Panc1 (cell line): ENCODE results near the gene KLF16. TPM values are rescaled to one million over a fixed set of nuclear protein-coding genes. Genes with fewer than 3 reads are reported as not detected.

Experiments
- ATAC-seq: fragments of 200-7000 bp; cut with Tn5 transposase; 2 replicates; pipeline ENCODE4 v1.9.1; 2020; ENCODE audit warnings: mild to moderate bottlenecking, moderate library complexity
- BruUV-seq: library from RNA; stranded (reverse); fragments of 400-500 nt; replicated peaks from 2 replicates; lab custom pipeline; 2021; lab: Mats Ljungman, UMichigan
- CTCF ChIA-PET: fragments of 300-600 bp; sonication (Branson Sonifier 250); formaldehyde crosslinking; loops from one replicate; lab custom pipeline; 2022; ENCODE audit warnings: antibody characterized with exemption; lab: Charles Lee
- POLR2A ChIA-PET: fragments of 300-600 bp; sonication (Branson Sonifier 250); formaldehyde crosslinking; loops from one replicate; lab custom pipeline; 2022; ENCODE audit warnings: antibody characterized with exemption; lab: Charles Lee
- DNase-seq: peaks from one replicate; pipeline ENCODE4 v3.0.0-alpha.2; 2010; ENCODE audit warnings: low read depth, low spot score
- H3K27ac ChIP-seq: 2 replicates; pipeline ENCODE4 v1.5.1; 2011; ENCODE audit warnings: mild to moderate bottlenecking, low read length, inconsistent platforms
- H3K27me3 ChIP-seq: fragments of 200-500 bp; sonication (Bioruptor generic); 2 replicates; pipeline ENCODE4 v1.6.0; 2014; ENCODE audit warnings: low read length, inconsistent platforms; ENCODE audit not compliant: control insufficient read depth, insufficient read depth
- H3K36me3 ChIP-seq: fragments of 200-500 bp; sonication (Bioruptor generic); 2 replicates; pipeline ENCODE4 v1.5.1; 2014; ENCODE audit warnings: inconsistent platforms, mild to moderate bottlenecking, low read length, moderate library complexity; ENCODE audit not compliant: control insufficient read depth, insufficient read depth
- H3K4me1 ChIP-seq: 2 replicates; pipeline ENCODE4 v1.5.1; 2011; ENCODE audit warnings: inconsistent platforms, mild to moderate bottlenecking, low read length, moderate library complexity; ENCODE audit not compliant: control insufficient read depth, insufficient read depth
- H3K4me3 ChIP-seq, 2 experiments: 2 replicates each; pipeline ENCODE4 v1.5.1; 2011 to 2012; ENCODE audit warnings: low read depth in 2 of 2, low read length in 2 of 2, mild to moderate bottlenecking in 2 of 2, inconsistent platforms in 1 of 2, moderate library complexity in 1 of 2
- H3K9me3 ChIP-seq: fragments of 200-500 bp; sonication (Bioruptor generic); 2 replicates; pipeline ENCODE4 v1.5.1; 2014; ENCODE audit warnings: low read depth, mild to moderate bottlenecking, inconsistent platforms, low read length, moderate library complexity; ENCODE audit not compliant: control insufficient read depth, insufficient read depth
- POLR2AphosphoS5 ChIP-seq: IDR thresholded peaks from 2 replicates; pipeline ENCODE4 v1.6.1; 2012; ENCODE audit warnings: mild to moderate bottlenecking, low read depth, low read length, moderate library complexity
- REST ChIP-seq, 2 experiments: IDR thresholded peaks; 2 replicates each; pipeline ENCODE4 v1.6.1; 2011 to 2012; ENCODE audit warnings: low read depth in 2 of 2, control low read depth in 1 of 2, low read length in 1 of 2, mild to moderate bottlenecking in 1 of 2, moderate library complexity in 1 of 2; ENCODE audit not compliant: insufficient read depth in 1 of 2
- SIN3A ChIP-seq: IDR thresholded peaks from 2 replicates; pipeline ENCODE4 v1.6.1; 2012; ENCODE audit warnings: low read depth, mild to moderate bottlenecking, low read length, moderate library complexity, borderline replicate concordance; ENCODE audit not compliant: insufficient read depth
- TCF7L2 ChIP-seq: IDR thresholded peaks from 2 replicates; pipeline ENCODE4 v1.6.1; 2011; ENCODE audit warnings: mild to moderate bottlenecking, low read depth, low read length, inconsistent platforms
- in situ Hi-C: cut with HindIII; loops from 2 replicates; pipeline ENCODE4 v1.10.0; 2016; ENCODE audit warnings: low sequenced_read_pairs, low pct_unique_long_range_greater_than_20kb
- intact Hi-C: fragments of 100-400 bp; cut with micrococcal nuclease; formaldehyde crosslinking; loops from one replicate; pipeline ENCODE4 v1.10.0; 2022; ENCODE audit not compliant: unreplicated experiment
- total RNA-seq: library from RNA; stranded (reverse); gene quantifications from one replicate; pipeline ENCODE4 v1.2.1, GENCODE V29; 2021; ENCODE audit not compliant: unreplicated experiment
- TF ChIP-seq, protein P1 (sequence below): fragments of 450-650 bp; IDR thresholded peaks from 2 replicates; pipeline ENCODE4 v1.5.1; 2017; ENCODE audit warnings: mild to moderate bottlenecking

The KLF16 gene
- total RNA-seq, 1 experiment from 2014 or later: 79.3 TPM

DNA sequence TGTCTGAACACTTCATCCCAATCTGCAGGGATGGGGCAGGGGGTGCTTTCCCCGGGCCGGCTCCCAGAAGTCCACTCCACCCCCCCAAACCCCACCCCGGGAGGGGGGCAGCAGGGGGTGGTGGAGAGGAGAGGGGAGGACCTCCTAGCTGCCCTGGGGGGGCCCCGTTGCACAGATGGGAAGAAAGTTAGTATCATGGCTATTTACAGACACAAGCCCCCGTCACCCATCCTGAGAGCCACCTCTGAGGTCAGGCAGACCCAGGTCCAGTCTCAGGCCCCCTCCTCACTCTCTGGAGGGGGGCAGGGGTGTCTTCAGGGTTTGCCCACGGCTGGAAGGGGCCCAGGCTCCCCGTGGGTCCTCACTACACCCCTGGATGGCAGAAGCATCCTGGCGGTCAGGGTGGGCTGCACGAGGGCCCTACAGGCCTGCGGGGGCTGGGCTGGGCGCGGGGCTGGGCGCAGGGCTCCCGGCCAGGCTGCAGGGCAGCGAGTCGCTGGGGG, 9.3 kb downstream of the KLF16 start:
- ATAC-seq: no peak
- DNase-seq: no peak
- Histone ChIP-seq H3K36me3 (no peaks in the 10 kb centered on the region), H3K27me3 (no peaks in the 10 kb centered on the region), H3K27ac (peak overlapping the region; percentile 92), H3K9me3 (no peaks in the 10 kb centered on the region), H3K4me3 (peak overlapping the region; percentile 27 to 48), H3K4me1 (peaks cover 47% of the 10 kb centered on the region)
- in situ Hi-C loops (no loop called here), intact Hi-C loops (no loop called here)
- BruUV-seq: no TSS peak
- CTCF ChIA-PET: interaction anchor here (0.6 kb wide), 1 partner anchor 37 kb away, joined by 6 read pairs; no protein-coding TSS in a partner anchor
- no peak for TF ChIP-seq REST (IDR thresholded peaks at IDR 0.05; ENCODE audit: insufficient read depth in 1 of 2, low read depth in 2 of 2, low read length in 1 of 2)
- TF ChIP-seq POLR2AphosphoS5: no peak
- no peak for TF ChIP-seq TCF7L2
- TF ChIP-seq, protein P1, sequence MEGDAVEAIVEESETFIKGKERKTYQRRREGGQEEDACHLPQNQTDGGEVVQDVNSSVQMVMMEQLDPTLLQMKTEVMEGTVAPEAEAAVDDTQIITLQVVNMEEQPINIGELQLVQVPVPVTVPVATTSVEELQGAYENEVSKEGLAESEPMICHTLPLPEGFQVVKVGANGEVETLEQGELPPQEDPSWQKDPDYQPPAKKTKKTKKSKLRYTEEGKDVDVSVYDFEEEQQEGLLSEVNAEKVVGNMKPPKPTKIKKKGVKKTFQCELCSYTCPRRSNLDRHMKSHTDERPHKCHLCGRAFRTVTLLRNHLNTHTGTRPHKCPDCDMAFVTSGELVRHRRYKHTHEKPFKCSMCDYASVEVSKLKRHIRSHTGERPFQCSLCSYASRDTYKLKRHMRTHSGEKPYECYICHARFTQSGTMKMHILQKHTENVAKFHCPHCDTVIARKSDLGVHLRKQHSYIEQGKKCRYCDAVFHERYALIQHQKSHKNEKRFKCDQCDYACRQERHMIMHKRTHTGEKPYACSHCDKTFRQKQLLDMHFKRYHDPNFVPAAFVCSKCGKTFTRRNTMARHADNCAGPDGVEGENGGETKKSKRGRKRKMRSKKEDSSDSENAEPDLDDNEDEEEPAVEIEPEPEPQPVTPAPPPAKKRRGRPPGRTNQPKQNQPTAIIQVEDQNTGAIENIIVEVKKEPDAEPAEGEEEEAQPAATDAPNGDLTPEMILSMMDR: no peak
- TF ChIP-seq SIN3A: no peak
- POLR2A ChIA-PET: no interaction called here

DNA sequence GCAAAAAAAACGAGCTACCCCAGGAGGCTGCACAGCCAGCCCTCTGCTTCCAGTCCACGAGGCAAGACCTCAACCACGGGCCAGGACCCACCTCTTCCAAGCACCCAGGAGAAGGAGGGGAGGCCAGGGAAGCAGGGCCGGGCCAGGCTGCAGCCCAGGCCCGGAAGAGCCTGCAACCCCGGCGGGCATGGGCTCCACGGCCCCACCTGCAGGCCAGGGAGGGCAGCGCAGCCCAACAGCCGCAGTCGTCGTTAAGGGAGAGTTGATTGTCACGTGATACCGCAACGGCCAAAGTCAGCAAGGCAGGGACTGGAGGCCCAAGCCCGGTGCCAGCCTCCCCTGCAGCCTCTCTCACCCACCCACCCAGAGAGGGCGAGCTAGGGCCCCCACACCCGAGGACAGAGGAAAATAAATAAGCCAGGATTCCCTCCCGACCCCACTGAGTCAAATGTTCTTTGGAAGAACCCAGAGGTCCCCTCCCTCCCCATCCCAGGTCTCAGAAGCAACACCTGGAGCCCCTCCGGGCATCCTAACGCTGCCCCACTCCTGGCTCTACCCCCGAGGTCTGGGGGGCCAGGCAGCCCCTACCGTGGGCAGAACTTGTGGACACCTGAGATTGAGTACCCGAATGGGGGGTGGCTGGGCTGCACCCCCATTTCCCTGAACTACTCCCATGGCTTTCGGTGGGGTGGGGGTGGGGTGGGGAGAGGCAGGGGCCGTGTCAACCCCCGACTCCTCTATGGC, 9.9 kb downstream of the KLF16 start:
- peak; percentile 6 for ATAC-seq
- DNase-seq: no peak
- Histone ChIP-seq H3K36me3 (no peaks in the 10 kb centered on the region), H3K9me3 (no peaks in the 10 kb centered on the region), H3K27ac (peak overlapping the region; percentile 92), H3K4me1 (peaks cover 42% of the 10 kb centered on the region), H3K4me3 (no peak overlapping the region), H3K27me3 (no peaks in the 10 kb centered on the region)
- intact Hi-C loops: no loop called here
- CTCF ChIA-PET: no interaction called here
- TF ChIP-seq TCF7L2 (no peak), REST (IDR thresholded peaks at IDR 0.05; ENCODE audit: insufficient read depth in 1 of 2, low read depth in 2 of 2, low read length in 1 of 2) (no peak), POLR2AphosphoS5 (peak; percentile 32; the same call in 1 of the 2 replicates), SIN3A (no peak)
- TF ChIP-seq, protein P1: peak; percentile 94
- POLR2A ChIA-PET: no interaction called here
- TSS peak; percentile 83 for BruUV-seq
- in situ Hi-C loops: no loop called here
